ENCODE results near the gene SORT1.

The SORT1 gene

GRCh38 chr1:109341944-109342930, 55.5 kb downstream of the SORT1 start:
- Histone ChIP-seq H3K4me1 (ENCODE audit: control insufficient read depth, low read depth, low read length) (no peaks in the 10 kb centered on the region), H3K4me2 (ENCODE audit: low read length) (no peak overlapping the region), H3K79me2 (ENCODE audit: control insufficient read depth, insufficient read depth, low read length) (no peaks in the 10 kb centered on the region), H3K9ac (ENCODE audit: low read length) (no peak overlapping the region), H3K27ac (ENCODE audit: low read depth, low read length) (no peak overlapping the region), H3K56ac (ENCODE audit: low read length) (no peak overlapping the region), H3K36me3 (ENCODE audit: control insufficient read depth, insufficient read depth, low read length) (peaks cover 3% of the 10 kb centered on the region), H3K18ac (ENCODE audit: low read length) (no peak overlapping the region), H3K23ac (ENCODE audit: low read length) (no peak overlapping the region), H3K4me3 (ENCODE audit: low read length) (no peak overlapping the region), H2BK5ac (ENCODE audit: low read length) (no peak overlapping the region), H2AK5ac (ENCODE audit: low read length) (no peak overlapping the region), H2BK15ac (replicated peaks; ENCODE audit: low read depth) (no peak overlapping the region), H3K79me1 (ENCODE audit: low read length) (no peaks in the 10 kb centered on the region), H3K27me3 (ENCODE audit: insufficient read depth, low read length, poor library complexity) (no peaks in the 10 kb centered on the region), H3K4ac (ENCODE audit: low read depth, low read length) (no peak overlapping the region), H4K5ac (ENCODE audit: low read length) (no peak overlapping the region), H4K8ac (ENCODE audit: low read depth, low read length) (no peak overlapping the region), H2BK120ac (ENCODE audit: low read depth, low read length) (no peak overlapping the region)
- WGBS (ENCODE audit: extremely low coverage, insufficient coverage, low lambda C conversion rate): no CpG with 5 or more reads among the region's 9 CpGs
- DNase-seq: no peak

GRCh38 chr1:109338608-109339007, 59.1 kb downstream of the SORT1 start:
- Histone ChIP-seq H3K4ac (ENCODE audit: low read depth, low read length) (no peak overlapping the region), H3K4me3 (ENCODE audit: low read length) (no peak overlapping the region), H3K56ac (ENCODE audit: low read length) (no peak overlapping the region), H3K4me1 (ENCODE audit: control insufficient read depth, low read depth, low read length) (no peaks in the 10 kb centered on the region), H2BK120ac (ENCODE audit: low read depth, low read length) (no peak overlapping the region), H3K79me2 (ENCODE audit: control insufficient read depth, insufficient read depth, low read length) (no peaks in the 10 kb centered on the region), H2BK5ac (ENCODE audit: low read length) (no peak overlapping the region), H3K9ac (ENCODE audit: low read length) (no peak overlapping the region), H3K27ac (ENCODE audit: low read depth, low read length) (no peak overlapping the region), H4K8ac (ENCODE audit: low read depth, low read length) (no peak overlapping the region), H3K36me3 (ENCODE audit: control insufficient read depth, insufficient read depth, low read length) (peaks cover 5% of the 10 kb centered on the region), H3K4me2 (ENCODE audit: low read length) (no peak overlapping the region), H4K5ac (ENCODE audit: low read length) (no peak overlapping the region), H3K23ac (ENCODE audit: low read length) (no peak overlapping the region), H3K79me1 (ENCODE audit: low read length) (no peaks in the 10 kb centered on the region), H3K18ac (ENCODE audit: low read length) (no peak overlapping the region), H2AK5ac (ENCODE audit: low read length) (no peak overlapping the region), H2BK15ac (replicated peaks; ENCODE audit: low read depth) (no peak overlapping the region), H3K27me3 (ENCODE audit: insufficient read depth, low read length, poor library complexity) (no peaks in the 10 kb centered on the region)
- no peak for DNase-seq
- WGBS (ENCODE audit: extremely low coverage, insufficient coverage, low lambda C conversion rate): no CpG with 5 or more reads among the region's 3 CpGs

GRCh38 chr1:109338091-109338490, 59.6 kb downstream of the SORT1 start:
- 100% methylated on average over 1 of the region's 6 CpGs for WGBS (ENCODE audit: extremely low coverage, insufficient coverage, low lambda C conversion rate)
- H3K36me3 ChIP-seq (ENCODE audit: control insufficient read depth, insufficient read depth, low read length): peaks cover 5% of the 10 kb centered on the region

GRCh38 chr1:109335091-109335490, 62.6 kb downstream of the SORT1 start:
- Histone ChIP-seq H3K4me2 (ENCODE audit: low read length) (no peak overlapping the region), H2AK5ac (ENCODE audit: low read length) (no peak overlapping the region), H3K79me2 (ENCODE audit: control insufficient read depth, insufficient read depth, low read length) (no peaks in the 10 kb centered on the region), H2BK5ac (ENCODE audit: low read length) (no peak overlapping the region), H3K23ac (ENCODE audit: low read length) (no peak overlapping the region), H3K36me3 (ENCODE audit: control insufficient read depth, insufficient read depth, low read length) (peaks cover 5% of the 10 kb centered on the region), H4K8ac (ENCODE audit: low read depth, low read length) (no peak overlapping the region), H3K9ac (ENCODE audit: low read length) (no peak overlapping the region), H3K56ac (ENCODE audit: low read length) (no peak overlapping the region), H3K4me3 (ENCODE audit: low read length) (no peak overlapping the region), H3K4ac (ENCODE audit: low read depth, low read length) (no peak overlapping the region), H3K27ac (ENCODE audit: low read depth, low read length) (no peak overlapping the region), H3K79me1 (ENCODE audit: low read length) (no peaks in the 10 kb centered on the region), H3K18ac (ENCODE audit: low read length) (no peak overlapping the region), H2BK15ac (replicated peaks; ENCODE audit: low read depth) (no peak overlapping the region), H3K4me1 (ENCODE audit: control insufficient read depth, low read depth, low read length) (no peaks in the 10 kb centered on the region), H2BK120ac (ENCODE audit: low read depth, low read length) (no peak overlapping the region), H3K27me3 (ENCODE audit: insufficient read depth, low read length, poor library complexity) (no peaks in the 10 kb centered on the region), H4K5ac (ENCODE audit: low read length) (no peak overlapping the region)
- no peak for DNase-seq
- WGBS (ENCODE audit: extremely low coverage, insufficient coverage, low lambda C conversion rate): no CpG with 5 or more reads among the region's 4 CpGs

More at GRCh38 chr1:109338091-109338490, 59.6 kb downstream of the SORT1 start:
- Histone ChIP-seq H4K5ac (ENCODE audit: low read length) (no peak overlapping the region), H3K79me1 (ENCODE audit: low read length) (no peaks in the 10 kb centered on the region), H3K79me2 (ENCODE audit: control insufficient read depth, insufficient read depth, low read length) (no peaks in the 10 kb centered on the region), H2BK120ac (ENCODE audit: low read depth, low read length) (no peak overlapping the region), H3K18ac (ENCODE audit: low read length) (no peak overlapping the region), H2BK5ac (ENCODE audit: low read length) (no peak overlapping the region), H3K4me3 (ENCODE audit: low read length) (no peak overlapping the region), H3K9ac (ENCODE audit: low read length) (no peak overlapping the region), H2BK15ac (replicated peaks; ENCODE audit: low read depth) (no peak overlapping the region), H3K27ac (ENCODE audit: low read depth, low read length) (no peak overlapping the region), H3K23ac (ENCODE audit: low read length) (no peak overlapping the region), H2AK5ac (ENCODE audit: low read length) (no peak overlapping the region), H3K27me3 (ENCODE audit: insufficient read depth, low read length, poor library complexity) (no peaks in the 10 kb centered on the region), H3K4me1 (ENCODE audit: control insufficient read depth, low read depth, low read length) (no peaks in the 10 kb centered on the region), H3K4ac (ENCODE audit: low read depth, low read length) (no peak overlapping the region), H4K8ac (ENCODE audit: low read depth, low read length) (no peak overlapping the region), H3K4me2 (ENCODE audit: low read length) (no peak overlapping the region), H3K56ac (ENCODE audit: low read length) (no peak overlapping the region)
- DNase-seq: no peak

GRCh38 chr1:109331113-109331512, 66.6 kb downstream of the SORT1 start:
- DNase-seq: no peak
- H4K8ac ChIP-seq (ENCODE audit: low read depth, low read length): no peak overlapping the region
- no peak overlapping the region for H2BK15ac ChIP-seq (replicated peaks; ENCODE audit: low read depth)
- H2BK120ac ChIP-seq (ENCODE audit: low read depth, low read length): no peak overlapping the region
- peaks cover 3% of the 10 kb centered on the region for H3K36me3 ChIP-seq (ENCODE audit: control insufficient read depth, insufficient read depth, low read length)
- no peak overlapping the region for H3K56ac ChIP-seq (ENCODE audit: low read length)
- H2AK5ac ChIP-seq (ENCODE audit: low read length): no peak overlapping the region
- H3K27me3 ChIP-seq (ENCODE audit: insufficient read depth, low read length, poor library complexity): no peaks in the 10 kb centered on the region
- H3K18ac ChIP-seq (ENCODE audit: low read length): no peak overlapping the region
- H2BK5ac ChIP-seq (ENCODE audit: low read length): no peak overlapping the region
- no peak overlapping the region for H3K4me3 ChIP-seq (ENCODE audit: low read length)
- H3K4me2 ChIP-seq (ENCODE audit: low read length): no peak overlapping the region
- no peaks in the 10 kb centered on the region for H3K79me2 ChIP-seq (ENCODE audit: control insufficient read depth, insufficient read depth, low read length)
- no peak overlapping the region for H3K9ac ChIP-seq (ENCODE audit: low read length)
- H3K79me1 ChIP-seq (ENCODE audit: low read length): no peaks in the 10 kb centered on the region
- no peak overlapping the region for H3K27ac ChIP-seq (ENCODE audit: low read depth, low read length)
- no peak overlapping the region for H3K4ac ChIP-seq (ENCODE audit: low read depth, low read length)
- no peak overlapping the region for H4K5ac ChIP-seq (ENCODE audit: low read length)
- H3K4me1 ChIP-seq (ENCODE audit: control insufficient read depth, low read depth, low read length): no peaks in the 10 kb centered on the region
- no peak overlapping the region for H3K23ac ChIP-seq (ENCODE audit: low read length)

Measured in mesendoderm (in vitro differentiated cells).